ENCODE data around the gene INAVA.
"Not testable (repeated sequence)": the region's sequence is repeated elsewhere in the genome, so short reads cannot be mapped to it uniquely, and the experiment has no call there.

Gene INAVA

GRCh38 chr1:200960236-200960947, 65.7 kb downstream of the INAVA start:
- peak; percentile 8 for DNase-seq (ENCODE audit: extremely low spot score)
- ChIA-PET CTCF (interaction anchor here (1.1 to 4.4 kb wide), 4 partner anchors 8 to 264 kb away, joined by 3 to 33 read pairs (median 4); no protein-coding TSS in a partner anchor), POLR2A (no interaction called here)
- TF ChIP-seq, protein P1, sequence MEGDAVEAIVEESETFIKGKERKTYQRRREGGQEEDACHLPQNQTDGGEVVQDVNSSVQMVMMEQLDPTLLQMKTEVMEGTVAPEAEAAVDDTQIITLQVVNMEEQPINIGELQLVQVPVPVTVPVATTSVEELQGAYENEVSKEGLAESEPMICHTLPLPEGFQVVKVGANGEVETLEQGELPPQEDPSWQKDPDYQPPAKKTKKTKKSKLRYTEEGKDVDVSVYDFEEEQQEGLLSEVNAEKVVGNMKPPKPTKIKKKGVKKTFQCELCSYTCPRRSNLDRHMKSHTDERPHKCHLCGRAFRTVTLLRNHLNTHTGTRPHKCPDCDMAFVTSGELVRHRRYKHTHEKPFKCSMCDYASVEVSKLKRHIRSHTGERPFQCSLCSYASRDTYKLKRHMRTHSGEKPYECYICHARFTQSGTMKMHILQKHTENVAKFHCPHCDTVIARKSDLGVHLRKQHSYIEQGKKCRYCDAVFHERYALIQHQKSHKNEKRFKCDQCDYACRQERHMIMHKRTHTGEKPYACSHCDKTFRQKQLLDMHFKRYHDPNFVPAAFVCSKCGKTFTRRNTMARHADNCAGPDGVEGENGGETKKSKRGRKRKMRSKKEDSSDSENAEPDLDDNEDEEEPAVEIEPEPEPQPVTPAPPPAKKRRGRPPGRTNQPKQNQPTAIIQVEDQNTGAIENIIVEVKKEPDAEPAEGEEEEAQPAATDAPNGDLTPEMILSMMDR (IDR thresholded peaks at IDR 0.05; ENCODE audit: control extremely low read depth, extremely low read depth, low read depth, missing control alignments) = no peak

DNA sequence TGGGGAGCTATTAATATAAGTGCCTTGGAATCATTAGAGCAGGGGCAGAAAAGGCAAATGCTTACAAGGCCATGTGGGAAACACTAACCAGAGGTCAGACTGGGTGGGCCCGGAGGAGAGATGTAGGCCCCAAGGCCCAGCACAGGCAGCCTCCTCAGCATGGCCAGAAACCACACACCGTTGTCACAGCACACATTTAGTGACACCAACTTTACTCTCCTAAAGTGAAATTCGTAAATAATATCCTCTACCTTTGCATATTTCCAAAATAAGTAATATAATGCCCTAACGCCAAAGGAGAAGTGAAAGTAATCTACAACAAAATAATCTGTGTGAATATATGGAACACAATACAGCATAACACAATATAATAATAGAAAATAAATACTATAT, 66.2 kb downstream of the INAVA start:
- CTCF ChIA-PET = interaction anchor here (1.1 to 4.4 kb wide), 4 partner anchors 8 to 264 kb away, joined by 3 to 33 read pairs (median 4); no protein-coding TSS in a partner anchor
- TF ChIP-seq, protein P1 (IDR thresholded peaks at IDR 0.05; ENCODE audit: control extremely low read depth, extremely low read depth, low read depth, missing control alignments) = no peak
- POLR2A ChIA-PET = no interaction called here
- no peak for DNase-seq (ENCODE audit: extremely low spot score)

DNA sequence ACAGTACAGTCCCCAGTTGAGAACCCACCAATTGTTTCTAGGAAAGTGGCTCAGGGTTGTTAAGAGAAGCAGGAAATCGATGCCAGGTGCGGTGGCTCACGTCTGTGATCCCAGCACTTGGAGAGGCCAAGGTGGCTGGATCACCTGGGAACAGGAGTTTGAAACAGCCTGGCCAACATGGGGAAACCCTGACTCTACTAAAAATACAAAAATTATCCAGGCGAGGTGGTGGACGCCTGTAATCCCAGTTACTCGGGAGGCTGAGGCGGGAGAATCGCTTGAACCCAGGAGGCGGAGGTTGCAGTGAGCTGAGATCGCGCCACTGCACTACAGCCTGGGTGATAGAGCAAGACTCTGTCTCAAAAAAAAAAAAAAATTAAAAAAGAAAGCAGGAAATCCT, 67.5 kb downstream of the INAVA start:
- DNase-seq (ENCODE audit: extremely low spot score); POLR2A ChIA-PET: not testable (repeated sequence)
- CTCF ChIA-PET = interaction anchor here (1.4 to 4.4 kb wide), 2 partner anchors 10 to 63 kb away, joined by 3 to 33 read pairs; no protein-coding TSS in a partner anchor

- CTCF ChIA-PET = interaction anchor here (1.4 to 4.4 kb wide), 2 partner anchors 9 to 63 kb away, joined by 3 to 33 read pairs; no protein-coding TSS in a partner anchor
Measured at GRCh38 chr1:200962631-200963030, 67.9 kb downstream of the INAVA start.

DNA sequence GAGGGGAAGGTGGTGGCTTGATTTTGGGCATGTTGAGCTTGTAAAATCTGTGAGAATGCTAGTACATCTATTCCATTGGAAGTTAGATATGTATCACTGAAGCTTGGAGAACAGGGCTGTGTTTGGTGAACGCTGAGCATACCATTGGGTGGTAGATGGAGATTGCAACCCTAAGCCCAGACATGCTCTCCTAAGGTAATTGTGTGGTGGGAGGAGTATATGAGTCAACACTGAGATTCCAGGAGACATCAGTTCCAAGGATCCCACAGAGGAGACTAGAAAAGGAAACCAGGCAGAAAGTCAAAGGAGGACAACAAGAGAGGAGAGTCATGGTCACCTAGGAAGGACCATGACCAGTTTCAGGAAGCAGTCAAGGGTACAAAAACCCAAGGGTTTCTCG, 68.4 kb downstream of the INAVA start:
- DNase-seq (ENCODE audit: extremely low spot score) = no peak
- TF ChIP-seq, protein P1 (IDR thresholded peaks at IDR 0.05; ENCODE audit: control extremely low read depth, extremely low read depth, low read depth, missing control alignments) = no peak
- CTCF ChIA-PET = interaction anchor here (1.4 to 4.4 kb wide), 2 partner anchors 9 to 62 kb away, joined by 3 to 33 read pairs; no protein-coding TSS in a partner anchor
- POLR2A ChIA-PET = no interaction called here

More at GRCh38 chr1:200962631-200963030, 67.9 kb downstream of the INAVA start:
- TF ChIP-seq, protein P1 (IDR thresholded peaks at IDR 0.05; ENCODE audit: control extremely low read depth, extremely low read depth, low read depth, missing control alignments) = no peak
- no peak for DNase-seq (ENCODE audit: extremely low spot score)
- POLR2A ChIA-PET = no interaction called here

DNA sequence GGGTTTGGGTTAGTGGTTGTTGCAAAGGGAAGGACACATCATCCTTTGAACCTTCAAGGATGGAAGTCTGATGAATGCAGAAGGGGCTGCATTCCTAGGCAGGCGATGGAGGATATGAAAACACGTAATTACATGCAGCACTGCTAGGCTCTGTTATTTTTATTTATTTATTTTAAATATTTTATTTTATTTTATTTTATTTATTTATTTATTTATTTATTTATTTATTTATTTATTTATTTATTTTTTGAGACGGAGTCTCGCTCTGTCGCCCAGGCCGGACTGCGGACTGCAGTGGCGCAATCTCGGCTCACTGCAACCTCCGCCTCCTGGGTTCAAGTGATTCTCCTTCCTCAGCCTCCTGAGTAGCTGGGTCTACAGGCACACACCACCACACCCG, 69.2 kb downstream of the INAVA start:
- POLR2A ChIA-PET; DNase-seq (ENCODE audit: extremely low spot score); CTCF ChIA-PET: not testable (repeated sequence)
